Glutamatergic neuron (in vitro differentiated cells): ENCODE measurements around the gene KCTD13. TPM values are rescaled to one million over a fixed set of nuclear protein-coding genes. Genes with fewer than 3 reads are reported as not detected.
"Not testable (repeated sequence)": the region's sequence is repeated elsewhere in the genome, so short reads cannot be mapped to it uniquely, and the experiment has no call there.

ENCODE experiments used
- DNase-seq: peaks from one replicate; pipeline ENCODE4 v3.0.0; 2022
- H3K27ac Mint-ChIP-seq: one replicate; pipeline ENCODE4 v1.8.0; 2020; ENCODE audit warnings: mild to moderate bottlenecking, mixed read lengths, inconsistent platforms; ENCODE audit not compliant: unreplicated experiment
- H3K27me3 Mint-ChIP-seq: one replicate; pipeline ENCODE4 v1.8.0; 2020; ENCODE audit warnings: mild to moderate bottlenecking, moderate library complexity, mixed read lengths, inconsistent platforms; ENCODE audit not compliant: unreplicated experiment
- H3K36me3 Mint-ChIP-seq: one replicate; pipeline ENCODE4 v1.8.0; 2020; ENCODE audit warnings: mild to moderate bottlenecking, mixed read lengths, inconsistent platforms; ENCODE audit not compliant: unreplicated experiment
- H3K4me1 Mint-ChIP-seq: one replicate; pipeline ENCODE4 v1.8.0; 2020; ENCODE audit warnings: mild to moderate bottlenecking, low read depth, mixed read lengths, inconsistent platforms; ENCODE audit not compliant: unreplicated experiment
- H3K4me3 Mint-ChIP-seq: one replicate; pipeline ENCODE4 v1.8.0; 2020; ENCODE audit warnings: mild to moderate bottlenecking, mixed read lengths, inconsistent platforms; ENCODE audit not compliant: unreplicated experiment
- H3K9me3 Mint-ChIP-seq: one replicate; pipeline ENCODE4 v1.8.0; 2020; ENCODE audit warnings: mild to moderate bottlenecking, moderate library complexity, mixed read lengths, inconsistent platforms; ENCODE audit not compliant: unreplicated experiment
- total RNA-seq: library from RNA; stranded (reverse); fragmentation: NEBNext Ultra II Directional; extraction: Animal tissue kit (Norgen Biotek cat#: 25700); gene quantifications from one replicate; pipeline ENCODE4 v1.2.1, GENCODE V29; 2021; ENCODE audit not compliant: unreplicated experiment
- TF ChIP-seq, protein P1 (sequence below): fragments of 200-600 bp; sonication (generic); IDR thresholded peaks from one replicate; pipeline ENCODE4 v1.5.0; 2021; ENCODE audit not compliant: partially characterized antibody, unreplicated experiment

KCTD13 gene
- total RNA-seq, 1 donor from 2014 or later = 18.4 TPM

DNA sequence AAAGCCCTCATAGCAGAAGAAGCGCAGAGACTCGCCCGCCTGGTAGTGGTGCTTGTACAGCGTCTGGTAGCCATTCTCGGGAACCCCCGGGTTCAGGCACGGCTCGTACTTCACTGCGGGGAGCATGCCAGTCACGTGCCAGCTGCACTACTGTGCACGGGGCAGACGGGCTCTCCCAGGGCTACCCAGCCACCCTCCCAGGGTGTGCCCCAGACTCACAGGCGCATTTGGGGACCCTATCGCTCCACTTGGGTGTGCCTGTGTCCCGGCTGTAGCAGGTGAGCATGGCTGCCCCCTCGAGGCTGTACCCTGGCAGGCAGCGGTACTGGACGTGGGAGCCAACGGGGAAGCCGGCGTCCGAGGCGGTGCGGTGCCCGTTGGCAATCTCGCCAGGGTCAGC, 52.7 kb downstream of the KCTD13 start:
- H3K27ac Mint-ChIP-seq = no peak overlapping the region
- no peak overlapping the region for H3K4me3 Mint-ChIP-seq
- H3K36me3 Mint-ChIP-seq = peaks cover 15% of the 10 kb centered on the region
- DNase-seq = no peak
- H3K4me1 Mint-ChIP-seq = no peaks in the 10 kb centered on the region
- peaks cover 4% of the 10 kb centered on the region for H3K27me3 Mint-ChIP-seq
- peaks cover 7% of the 10 kb centered on the region for H3K9me3 Mint-ChIP-seq
- TF ChIP-seq, protein P1, sequence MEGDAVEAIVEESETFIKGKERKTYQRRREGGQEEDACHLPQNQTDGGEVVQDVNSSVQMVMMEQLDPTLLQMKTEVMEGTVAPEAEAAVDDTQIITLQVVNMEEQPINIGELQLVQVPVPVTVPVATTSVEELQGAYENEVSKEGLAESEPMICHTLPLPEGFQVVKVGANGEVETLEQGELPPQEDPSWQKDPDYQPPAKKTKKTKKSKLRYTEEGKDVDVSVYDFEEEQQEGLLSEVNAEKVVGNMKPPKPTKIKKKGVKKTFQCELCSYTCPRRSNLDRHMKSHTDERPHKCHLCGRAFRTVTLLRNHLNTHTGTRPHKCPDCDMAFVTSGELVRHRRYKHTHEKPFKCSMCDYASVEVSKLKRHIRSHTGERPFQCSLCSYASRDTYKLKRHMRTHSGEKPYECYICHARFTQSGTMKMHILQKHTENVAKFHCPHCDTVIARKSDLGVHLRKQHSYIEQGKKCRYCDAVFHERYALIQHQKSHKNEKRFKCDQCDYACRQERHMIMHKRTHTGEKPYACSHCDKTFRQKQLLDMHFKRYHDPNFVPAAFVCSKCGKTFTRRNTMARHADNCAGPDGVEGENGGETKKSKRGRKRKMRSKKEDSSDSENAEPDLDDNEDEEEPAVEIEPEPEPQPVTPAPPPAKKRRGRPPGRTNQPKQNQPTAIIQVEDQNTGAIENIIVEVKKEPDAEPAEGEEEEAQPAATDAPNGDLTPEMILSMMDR = no peak

- Mint-ChIP-seq H3K27ac (no peak overlapping the region), H3K36me3 (peaks cover 9% of the 10 kb centered on the region), H3K27me3 (peaks cover 4% of the 10 kb centered on the region), H3K9me3 (peaks cover 6% of the 10 kb centered on the region), H3K4me3 (no peak overlapping the region), H3K4me1 (no peaks in the 10 kb centered on the region)
- no peak for DNase-seq
- TF ChIP-seq, protein P1 = no peak
Measured at GRCh38 chr16:29871822-29872546, 54.0 kb downstream of the KCTD13 start.

GRCh38 chr16:29869067-29869466, 57.0 kb downstream of the KCTD13 start:
- not testable (repeated sequence) for H3K36me3 Mint-ChIP-seq, H3K27me3 Mint-ChIP-seq, DNase-seq, H3K9me3 Mint-ChIP-seq, H3K4me3 Mint-ChIP-seq, H3K4me1 Mint-ChIP-seq, H3K27ac Mint-ChIP-seq

- no peak for DNase-seq
- Mint-ChIP-seq H3K36me3 (peaks cover 5% of the 10 kb centered on the region), H3K4me1 (no peaks in the 10 kb centered on the region), H3K27ac (no peak overlapping the region), H3K4me3 (no peak overlapping the region), H3K27me3 (peaks cover 2% of the 10 kb centered on the region), H3K9me3 (peaks cover 5% of the 10 kb centered on the region)
- TF ChIP-seq, protein P1 = no peak
Measured at GRCh38 chr16:29868396-29869009, 57.5 kb downstream of the KCTD13 start.

- H3K4me3 Mint-ChIP-seq = no peak overlapping the region
- no peak for DNase-seq
- no peaks in the 10 kb centered on the region for H3K36me3 Mint-ChIP-seq
- peaks cover 8% of the 10 kb centered on the region for H3K9me3 Mint-ChIP-seq
- H3K27me3 Mint-ChIP-seq = peaks cover 9% of the 10 kb centered on the region
- TF ChIP-seq, protein P1 = no peak
- peaks cover 1% of the 10 kb centered on the region for H3K4me1 Mint-ChIP-seq
- H3K27ac Mint-ChIP-seq = no peak overlapping the region
Measured at GRCh38 chr16:29864205-29864604, 61.8 kb downstream of the KCTD13 start.
